Stimulated activated CD8-positive, alpha-beta memory T cell treated with anti-CD3 and anti-CD28 coated beads, Interleukin-7, amount 100 ng/mL, for 24 hours (primary cell): ENCODE results near the gene CASTOR1.

Source experiments
- DNase-seq: peaks from one replicate; pipeline ENCODE4 v3.0.0-alpha.2; 2020; ENCODE audit warnings: low read depth

CASTOR1 gene

GRCh38 chr22:30244066-30244465 lies 45.2 kb downstream of the CASTOR1 start:
- no peak for DNase-seq

- DNase-seq, result no peak
Observed at GRCh38 chr22:30243661-30244060, 45.6 kb downstream of the CASTOR1 start.

GRCh38 chr22:30241576-30242371 lies 47.5 kb downstream of the CASTOR1 start:
- DNase-seq, result no peak

GRCh38 chr22:30240541-30241417 lies 48.5 kb downstream of the CASTOR1 start:
- no peak for DNase-seq

GRCh38 chr22:30239488-30240405 lies 49.6 kb downstream of the CASTOR1 start:
- DNase-seq, result no peak

GRCh38 chr22:30238661-30239487 lies 50.4 kb downstream of the CASTOR1 start:
- no peak for DNase-seq

GRCh38 chr22:30238136-30238535 lies 51.2 kb downstream of the CASTOR1 start:
- DNase-seq, result no peak

GRCh38 chr22:30236875-30237274 lies 52.4 kb downstream of the CASTOR1 start:
- no peak for DNase-seq

- no peak for DNase-seq
Observed at GRCh38 chr22:30235687-30236170, 53.6 kb downstream of the CASTOR1 start.
